Astrocyte (in vitro differentiated cells and primary cell): ENCODE results near the gene ACIN1.

Source experiments
- EZH2 ChIP-seq: IDR thresholded peaks from 2 replicates; pipeline ENCODE4 v1.6.1; 2012; ENCODE audit warnings: mild to moderate bottlenecking, low read length, inconsistent platforms; ENCODE audit not compliant: insufficient read depth
- TF ChIP-seq, protein P1 (sequence below): IDR thresholded peaks from 2 replicates; pipeline ENCODE4 v1.5.1; 2011; ENCODE audit warnings: low read depth, mild to moderate bottlenecking, inconsistent platforms, low read length, moderate library complexity; ENCODE audit not compliant: insufficient read depth

- TF ChIP-seq, protein P1, sequence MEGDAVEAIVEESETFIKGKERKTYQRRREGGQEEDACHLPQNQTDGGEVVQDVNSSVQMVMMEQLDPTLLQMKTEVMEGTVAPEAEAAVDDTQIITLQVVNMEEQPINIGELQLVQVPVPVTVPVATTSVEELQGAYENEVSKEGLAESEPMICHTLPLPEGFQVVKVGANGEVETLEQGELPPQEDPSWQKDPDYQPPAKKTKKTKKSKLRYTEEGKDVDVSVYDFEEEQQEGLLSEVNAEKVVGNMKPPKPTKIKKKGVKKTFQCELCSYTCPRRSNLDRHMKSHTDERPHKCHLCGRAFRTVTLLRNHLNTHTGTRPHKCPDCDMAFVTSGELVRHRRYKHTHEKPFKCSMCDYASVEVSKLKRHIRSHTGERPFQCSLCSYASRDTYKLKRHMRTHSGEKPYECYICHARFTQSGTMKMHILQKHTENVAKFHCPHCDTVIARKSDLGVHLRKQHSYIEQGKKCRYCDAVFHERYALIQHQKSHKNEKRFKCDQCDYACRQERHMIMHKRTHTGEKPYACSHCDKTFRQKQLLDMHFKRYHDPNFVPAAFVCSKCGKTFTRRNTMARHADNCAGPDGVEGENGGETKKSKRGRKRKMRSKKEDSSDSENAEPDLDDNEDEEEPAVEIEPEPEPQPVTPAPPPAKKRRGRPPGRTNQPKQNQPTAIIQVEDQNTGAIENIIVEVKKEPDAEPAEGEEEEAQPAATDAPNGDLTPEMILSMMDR: no peak
- no peak for TF ChIP-seq EZH2
Observed at GRCh38 chr14:23102801-23103200, 7.9 kb upstream of the ACIN1 start.
